HepG2 (cell line): ENCODE data around the gene TMEFF2. TPM values are rescaled to one million over a fixed set of nuclear protein-coding genes. Genes with fewer than 3 reads are reported as not detected.

Source experiments
- ATAC-seq: fragments of 200-7000 bp; cut with Tn5 transposase; 3 replicates; pipeline ENCODE4 v1.9.1; 2020; ENCODE audit warnings: mild to moderate bottlenecking, moderate library complexity
- BruUV-seq: library from RNA; stranded (reverse); fragments of 400-500 nt; replicated peaks from 2 replicates; lab custom pipeline; 2021; lab: Mats Ljungman, UMichigan
- CTCF ChIA-PET: fragments of 300-600 bp; formaldehyde crosslinking; extraction: SDS; loops from one replicate; lab custom pipeline; 2021; ENCODE audit warnings: low total read pairs, inconsistent platforms, low intra/inter-chr PET ratio; lab: Yijun Ruan, JAX
- POLR2A ChIA-PET: fragments of 350-600 bp; sonication (Branson Sonifier 250); formaldehyde crosslinking; loops from one replicate; lab custom pipeline; 2020; ENCODE audit warnings: antibody characterized with exemption, inconsistent platforms; lab: Yijun Ruan, JAX
- DNase-seq: peaks from one replicate; pipeline ENCODE4 v3.0.0-alpha.2; 2015; ENCODE audit warnings: low spot score
- FAIRE-seq: peaks from 3 replicates; lab custom pipeline; 2011; peaks lifted over from hg19 to GRCh38; lab: Jason Lieb, UNC
- H2AFZ ChIP-seq: one replicate; pipeline ENCODE4 v1.6.1; 2011; ENCODE audit warnings: low read length, inconsistent platforms
- H3K27ac ChIP-seq: fragments of 300-600 bp; 3 replicates; pipeline ENCODE4 v1.8.0; 2011; ENCODE audit warnings: mixed run types, mild to moderate bottlenecking, mixed read lengths, low read length, inconsistent platforms; ENCODE audit not compliant: insufficient read depth; ENCODE audit errors: extremely low read length
- H3K27me3 ChIP-seq, 2 experiments: fragments of 200-600 bp in 1 of 2; 2 replicates in 1 of 2; 3 replicates in 1 of 2; pipeline versions ENCODE4 v1.6.0 to v1.8.0; 2011; ENCODE audit warnings: low read length in 2 of 2, mild to moderate bottlenecking in 2 of 2, moderate library complexity in 2 of 2, inconsistent platforms in 1 of 2; ENCODE audit not compliant: insufficient read depth in 2 of 2, control insufficient read depth in 1 of 2
- H3K36me3 ChIP-seq, 2 experiments: fragments of 200-600 bp in 1 of 2; replicated peaks in 1 of 2; 2 replicates in 1 of 2; 3 replicates in 1 of 2; pipeline versions ENCODE4 v1.5.1 to v1.8.0; 2011; ENCODE audit warnings: low read length in 2 of 2, inconsistent platforms in 1 of 2; ENCODE audit not compliant: insufficient read depth in 2 of 2, control insufficient read depth in 1 of 2
- H3K4me1 ChIP-seq: 2 replicates; pipeline ENCODE4 v1.5.1; 2012; ENCODE audit warnings: low read length, inconsistent platforms; ENCODE audit not compliant: insufficient read depth
- H3K4me2 ChIP-seq: 2 replicates; pipeline ENCODE4 v1.6.0; 2011; ENCODE audit warnings: low read depth, low read length, inconsistent platforms
- H3K4me3 ChIP-seq, 3 experiments: fragments of 200-600 bp in 1 of 3; sonication (generic), shearing (Covaris generic) in 1 of 3; replicated peaks in 1 of 3; 2 replicates each; pipeline ENCODE4 v1.5.1; 2011 to 2016; ENCODE audit warnings: low read length in 3 of 3, inconsistent platforms in 2 of 3, low read depth in 2 of 3, mild to moderate bottlenecking in 2 of 3, control low read depth in 1 of 3, mixed read lengths in 1 of 3; ENCODE audit not compliant: insufficient read depth in 1 of 3
- H3K79me2 ChIP-seq: one replicate; pipeline ENCODE4 v1.6.1; 2011; ENCODE audit warnings: low read length, inconsistent platforms; ENCODE audit not compliant: insufficient read depth
- H3K9ac ChIP-seq: 2 replicates; pipeline ENCODE4 v1.6.0; 2011; ENCODE audit warnings: mild to moderate bottlenecking, low read depth, low read length, inconsistent platforms; ENCODE audit not compliant: insufficient read depth
- H3K9me3 ChIP-seq: 2 replicates; pipeline ENCODE4 v1.5.1; 2012; ENCODE audit warnings: mild to moderate bottlenecking, low read length
- H4K20me1 ChIP-seq: 2 replicates; pipeline ENCODE4 v1.6.0; 2011; ENCODE audit warnings: inconsistent platforms, mild to moderate bottlenecking, low read length, moderate library complexity; ENCODE audit not compliant: insufficient read depth
- BATF2 ChIP-seq: sonication (generic); formaldehyde crosslinking; IDR thresholded peaks from 2 replicates; pipeline ENCODE4 v1.8.0; 2022; ENCODE audit warnings: mild to moderate bottlenecking, missing genetic modification reagents, moderate library complexity
- FLYWCH1 ChIP-seq: sonication (generic); formaldehyde crosslinking; IDR thresholded peaks from 2 replicates; pipeline ENCODE4 v1.8.1; 2023; ENCODE audit warnings: mild to moderate bottlenecking, missing genetic modification reagents
- FOXA3 ChIP-seq: IDR thresholded peaks from 2 replicates; pipeline ENCODE4 v1.6.1; 2016; ENCODE audit warnings: missing genetic modification reagents, missing compliant biosample characterization
- MAFF ChIP-seq: IDR thresholded peaks from 2 replicates; pipeline ENCODE4 v1.6.1; 2011; ENCODE audit warnings: low read depth, low read length, improper control_type of control experiment
- MAFK ChIP-seq, 2 experiments: IDR thresholded peaks in 1 of 2; conservative IDR thresholded peaks in 1 of 2; 2 replicates each; pipeline ENCODE4 v1.6.1; 2011; ENCODE audit warnings: improper control_type of control experiment in 2 of 2, low read length in 2 of 2
- PHF5A ChIP-seq: IDR thresholded peaks from one replicate; pipeline ENCODE4 v1.6.1; 2018; ENCODE audit warnings: low read depth, missing genetic modification reagents; ENCODE audit not compliant: unreplicated experiment
- ZNF510 ChIP-seq: sonication (generic); formaldehyde crosslinking; IDR thresholded peaks from 2 replicates; pipeline ENCODE4 v1.4.0; 2020; ENCODE audit warnings: low read depth, mild to moderate bottlenecking, missing genetic modification reagents
- ZNF678 ChIP-seq: sonication (generic); formaldehyde crosslinking; IDR thresholded peaks from 2 replicates; pipeline ENCODE4 v1.4.0; 2020; ENCODE audit warnings: mild to moderate bottlenecking, missing genetic modification reagents
- ZNF850 ChIP-seq: sonication (generic); formaldehyde crosslinking; conservative IDR thresholded peaks from 2 replicates; pipeline ENCODE4 v1.9.0; 2021; ENCODE audit warnings: mild to moderate bottlenecking, missing genetic modification reagents
- WGBS: methylation state at CpG from one replicate; pipeline ENCODE4 v1.1.6; 2017; ENCODE audit warnings: low lambda C conversion rate; 5-methylcytosine and 5-hydroxymethylcytosine counted together
- in situ Hi-C: cut with HindIII; loops from 2 replicates; pipeline ENCODE4 v1.10.0; 2017; ENCODE audit warnings: low pct_unique_long_range_greater_than_20kb; ENCODE audit not compliant: extremely low pct_ligation_motif_present
- intact Hi-C: fragments of 100-400 bp; cut with micrococcal nuclease; formaldehyde crosslinking; loops from one replicate; pipeline ENCODE4 v1.10.0; 2022; ENCODE audit not compliant: unreplicated experiment
- polyA plus RNA-seq, 8 experiments: library from polyadenylated mRNA; depleted of rRNA in 3 of 8; stranded (reverse) in 7 of 8; unstranded in 1 of 8; fragments of >200 nt; fragmentation: Illumina TruSeq in 4 of 8; extraction: Trizol in 4 of 8; gene quantifications; 2 replicates each; pipeline versions ENCODE4 v1.2.1 to v1.2.3, GENCODE V29; 2011 to 2016; ENCODE audit warnings: low read depth in 4 of 8, missing spikeins in 1 of 8, mixed read lengths in 1 of 8; ENCODE audit not compliant: insufficient read depth in 1 of 8
- total RNA-seq, 5 experiments: library from RNA; depleted of rRNA; stranded (reverse); fragments of >200 nt; fragmentation: Illumina TruSeq; extraction: Trizol; gene quantifications; 2 replicates each; pipeline ENCODE4 v1.2.3, GENCODE V29; 2016; ENCODE audit warnings: low read depth in 1 of 5
- TF ChIP-seq, protein P1 (sequence below): sonication (generic); formaldehyde crosslinking; IDR thresholded peaks from 2 replicates; pipeline ENCODE4 v1.4.0; 2020; ENCODE audit warnings: missing genetic modification reagents, mild to moderate bottlenecking, borderline replicate concordance

TMEFF2 gene
- total and polyA plus RNA-seq, 2 of the 13 experiments (the other 11 are each of a cell fraction or from before 2014, with no cell fraction given): not detected

DNA sequence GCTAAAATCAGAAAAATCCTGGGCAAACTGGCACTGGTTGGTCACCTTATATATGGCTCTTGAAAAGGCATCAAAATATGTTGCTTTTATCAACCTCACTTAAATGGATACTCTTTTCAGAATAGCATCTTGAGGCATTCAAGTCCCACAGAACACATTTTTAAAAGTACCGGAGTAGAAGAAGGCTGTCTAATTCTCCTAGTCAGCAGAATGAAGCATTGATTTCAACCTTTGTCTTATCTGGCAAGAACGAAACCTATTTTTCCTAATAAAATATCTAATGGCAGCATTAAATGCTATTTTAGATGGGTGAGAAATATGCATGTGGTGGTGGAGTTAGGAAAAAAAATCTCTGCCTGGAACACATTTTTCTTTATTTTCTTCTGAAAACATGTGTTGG lies 27.8 kb downstream of the TMEFF2 start:
- in situ Hi-C loops (no loop called here), intact Hi-C loops (no loop called here)
- Histone ChIP-seq H3K4me3 (no peak overlapping the region), H3K9me3 (no peaks in the 10 kb centered on the region), H3K9ac (no peak overlapping the region), H3K27me3 (no peaks in the 10 kb centered on the region), H3K4me2 (no peak overlapping the region), H3K27ac (no peak overlapping the region), H4K20me1 (no peaks in the 10 kb centered on the region), H3K79me2 (no peaks in the 10 kb centered on the region), H2AFZ (no peak overlapping the region), H3K4me1 (no peaks in the 10 kb centered on the region), H3K36me3 (no peaks in the 10 kb centered on the region)
- ChIA-PET CTCF (no interaction called here), POLR2A (no interaction called here)
- no peak for DNase-seq
- TF ChIP-seq FLYWCH1 (CRISPR knock-in tag) (no peak), PHF5A (no peak), MAFF (peak; percentile 59), MAFK (conservative IDR thresholded peaks at IDR 0.05 in 1 of 2, IDR thresholded peaks at IDR 0.05 in 1 of 2; ENCODE audit: low read length in 2 of 2) (peak; percentile 56 to 74; a peak in 3 of 4 replicates)
- TF ChIP-seq, protein P1, sequence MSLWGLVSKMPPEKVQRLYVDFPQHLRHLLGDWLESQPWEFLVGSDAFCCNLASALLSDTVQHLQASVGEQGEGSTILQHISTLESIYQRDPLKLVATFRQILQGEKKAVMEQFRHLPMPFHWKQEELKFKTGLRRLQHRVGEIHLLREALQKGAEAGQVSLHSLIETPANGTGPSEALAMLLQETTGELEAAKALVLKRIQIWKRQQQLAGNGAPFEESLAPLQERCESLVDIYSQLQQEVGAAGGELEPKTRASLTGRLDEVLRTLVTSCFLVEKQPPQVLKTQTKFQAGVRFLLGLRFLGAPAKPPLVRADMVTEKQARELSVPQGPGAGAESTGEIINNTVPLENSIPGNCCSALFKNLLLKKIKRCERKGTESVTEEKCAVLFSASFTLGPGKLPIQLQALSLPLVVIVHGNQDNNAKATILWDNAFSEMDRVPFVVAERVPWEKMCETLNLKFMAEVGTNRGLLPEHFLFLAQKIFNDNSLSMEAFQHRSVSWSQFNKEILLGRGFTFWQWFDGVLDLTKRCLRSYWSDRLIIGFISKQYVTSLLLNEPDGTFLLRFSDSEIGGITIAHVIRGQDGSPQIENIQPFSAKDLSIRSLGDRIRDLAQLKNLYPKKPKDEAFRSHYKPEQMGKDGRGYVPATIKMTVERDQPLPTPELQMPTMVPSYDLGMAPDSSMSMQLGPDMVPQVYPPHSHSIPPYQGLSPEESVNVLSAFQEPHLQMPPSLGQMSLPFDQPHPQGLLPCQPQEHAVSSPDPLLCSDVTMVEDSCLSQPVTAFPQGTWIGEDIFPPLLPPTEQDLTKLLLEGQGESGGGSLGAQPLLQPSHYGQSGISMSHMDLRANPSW (CRISPR knock-in tag): no peak
- ATAC-seq: no peak
- no peak for FAIRE-seq
- no TSS peak for BruUV-seq
- 43% methylated on average over 2 of the region's 2 CpGs for WGBS

GRCh38 chr2:192165842-192166241 lies 28.9 kb downstream of the TMEFF2 start:
- Histone ChIP-seq H3K4me1 (no peaks in the 10 kb centered on the region), H2AFZ (no peak overlapping the region), H3K4me2 (no peak overlapping the region), H3K27ac (no peak overlapping the region), H3K9me3 (no peaks in the 10 kb centered on the region), H3K9ac (no peak overlapping the region), H3K36me3 (no peaks in the 10 kb centered on the region), H4K20me1 (no peaks in the 10 kb centered on the region), H3K27me3 (no peaks in the 10 kb centered on the region), H3K4me3 (no peak overlapping the region), H3K79me2 (no peaks in the 10 kb centered on the region)
- intact Hi-C loops: no loop called here
- ChIA-PET POLR2A (no interaction called here), CTCF (interaction anchor here (1.6 kb wide), 1 partner anchor 354 kb away, joined by 9 read pairs; no protein-coding TSS in a partner anchor)
- in situ Hi-C loops: no loop called here
- DNase-seq (no peak), ATAC-seq (no peak), FAIRE-seq (no peak)
- no TSS peak for BruUV-seq
- WGBS: 3% methylated on average over 4 of the region's 4 CpGs
- TF ChIP-seq ZNF678 (CRISPR knock-in tag): no peak
- TF ChIP-seq ZNF510: no peak
- no peak for TF ChIP-seq FOXA3 (CRISPR knock-in tag)
- TF ChIP-seq ZNF850 (CRISPR knock-in tag): no peak
- TF ChIP-seq, protein P1 (CRISPR knock-in tag): no peak
- TF ChIP-seq BATF2 (CRISPR knock-in tag): no peak
